GM13976 (cell line): ENCODE measurements around the gene GHR.

Experiments used
- DNase-seq: peaks from one replicate; pipeline ENCODE4 v3.0.0; 2012; ENCODE audit warnings: low spot score
- in situ Hi-C: fragments of 300-500 bp; cut with MboI; formaldehyde crosslinking; loops from one replicate; pipeline ENCODE4 v1.12.0; 2022; ENCODE audit warnings: low sequenced_read_pairs, mixed read lengths, inconsistent platforms; ENCODE audit not compliant: unreplicated experiment
- TF ChIP-seq, protein P1 (sequence below): IDR thresholded peaks from 2 replicates; pipeline ENCODE4 v1.5.1; 2012; ENCODE audit warnings: borderline replicate concordance, mild to moderate bottlenecking; ENCODE audit not compliant: insufficient read depth; ENCODE audit errors: extremely low read depth, missing control alignments, control extremely low read depth

The GHR gene

DNA sequence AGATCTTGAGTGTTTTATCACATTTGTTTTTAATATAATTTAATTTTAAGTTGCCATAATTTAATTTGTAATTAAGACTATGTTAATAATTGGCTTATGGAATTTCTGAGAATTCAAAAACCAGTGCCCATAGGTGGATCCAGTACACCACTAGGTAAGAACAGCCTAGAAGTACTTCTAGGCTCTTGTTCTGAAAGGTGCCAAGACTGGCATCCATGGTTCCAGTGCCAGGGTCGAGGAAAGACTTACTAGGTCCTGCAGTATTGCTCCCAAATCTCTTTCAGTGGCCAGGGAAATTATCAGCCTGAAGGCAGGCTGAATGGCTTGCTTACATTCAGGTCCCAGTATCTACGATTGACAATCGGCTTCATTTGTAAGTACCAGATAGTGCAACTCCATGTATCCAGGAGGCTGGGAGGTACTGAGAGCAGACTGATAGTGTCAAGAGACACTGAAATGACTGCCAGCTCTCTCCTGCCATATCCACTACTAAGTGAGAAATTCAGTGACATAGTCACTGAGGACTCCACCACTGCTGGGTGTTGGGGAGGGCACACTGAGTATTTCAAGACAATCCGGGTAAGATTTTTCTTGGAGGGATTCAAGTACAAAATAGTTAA is 174.2 kb downstream of the GHR start:
- TF ChIP-seq, protein P1, sequence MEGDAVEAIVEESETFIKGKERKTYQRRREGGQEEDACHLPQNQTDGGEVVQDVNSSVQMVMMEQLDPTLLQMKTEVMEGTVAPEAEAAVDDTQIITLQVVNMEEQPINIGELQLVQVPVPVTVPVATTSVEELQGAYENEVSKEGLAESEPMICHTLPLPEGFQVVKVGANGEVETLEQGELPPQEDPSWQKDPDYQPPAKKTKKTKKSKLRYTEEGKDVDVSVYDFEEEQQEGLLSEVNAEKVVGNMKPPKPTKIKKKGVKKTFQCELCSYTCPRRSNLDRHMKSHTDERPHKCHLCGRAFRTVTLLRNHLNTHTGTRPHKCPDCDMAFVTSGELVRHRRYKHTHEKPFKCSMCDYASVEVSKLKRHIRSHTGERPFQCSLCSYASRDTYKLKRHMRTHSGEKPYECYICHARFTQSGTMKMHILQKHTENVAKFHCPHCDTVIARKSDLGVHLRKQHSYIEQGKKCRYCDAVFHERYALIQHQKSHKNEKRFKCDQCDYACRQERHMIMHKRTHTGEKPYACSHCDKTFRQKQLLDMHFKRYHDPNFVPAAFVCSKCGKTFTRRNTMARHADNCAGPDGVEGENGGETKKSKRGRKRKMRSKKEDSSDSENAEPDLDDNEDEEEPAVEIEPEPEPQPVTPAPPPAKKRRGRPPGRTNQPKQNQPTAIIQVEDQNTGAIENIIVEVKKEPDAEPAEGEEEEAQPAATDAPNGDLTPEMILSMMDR, result no peak
- in situ Hi-C loops, result no loop called here
- DNase-seq, result no peak

DNA sequence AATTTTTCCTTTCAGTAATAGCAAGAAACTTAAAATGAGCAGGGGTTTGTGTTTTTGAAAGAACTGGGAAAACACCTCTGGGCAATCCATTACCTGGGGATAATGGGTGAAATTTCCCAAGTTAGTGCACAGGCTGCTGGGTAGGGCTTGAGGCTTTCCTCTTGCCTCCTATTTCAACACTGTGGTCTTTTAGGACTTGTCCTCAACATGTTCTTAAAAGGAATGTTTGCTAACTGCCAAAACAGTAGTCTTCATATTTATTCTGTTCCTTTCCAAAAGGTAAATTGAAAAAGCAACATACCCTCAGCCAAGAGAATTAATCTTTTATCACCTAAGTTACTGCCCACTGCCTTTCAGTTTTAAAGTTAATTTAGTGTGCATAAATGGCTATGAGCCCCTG is 175.1 kb downstream of the GHR start:
- no peak for DNase-seq
- in situ Hi-C loops, result no loop called here
- TF ChIP-seq, protein P1, result no peak

GRCh38 chr5:42599106-42599505 is 175.9 kb downstream of the GHR start:
- TF ChIP-seq, protein P1, result no peak
- in situ Hi-C loops, result no loop called here
- no peak for DNase-seq

DNA sequence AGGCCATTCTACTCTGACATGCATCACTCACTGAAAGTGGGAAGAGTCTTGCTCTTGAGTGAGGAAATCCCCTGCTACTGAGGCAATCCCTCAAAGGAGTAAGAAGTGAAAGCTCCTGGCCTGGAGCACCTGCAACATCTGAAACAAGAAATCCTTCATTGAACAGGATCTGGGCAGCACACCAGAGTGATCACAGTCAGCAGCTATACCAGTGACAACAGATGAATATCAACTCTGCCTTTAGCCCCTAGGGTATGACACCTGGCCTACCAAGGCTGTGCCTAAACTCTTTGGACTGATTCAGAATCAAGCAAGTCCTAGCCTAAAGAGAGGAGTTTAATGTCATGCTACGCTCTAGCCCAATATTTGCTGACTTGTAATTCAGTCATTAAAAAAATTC is 177.2 kb downstream of the GHR start:
- in situ Hi-C loops, result no loop called here
- DNase-seq, result no peak
- TF ChIP-seq, protein P1, result no peak

DNA sequence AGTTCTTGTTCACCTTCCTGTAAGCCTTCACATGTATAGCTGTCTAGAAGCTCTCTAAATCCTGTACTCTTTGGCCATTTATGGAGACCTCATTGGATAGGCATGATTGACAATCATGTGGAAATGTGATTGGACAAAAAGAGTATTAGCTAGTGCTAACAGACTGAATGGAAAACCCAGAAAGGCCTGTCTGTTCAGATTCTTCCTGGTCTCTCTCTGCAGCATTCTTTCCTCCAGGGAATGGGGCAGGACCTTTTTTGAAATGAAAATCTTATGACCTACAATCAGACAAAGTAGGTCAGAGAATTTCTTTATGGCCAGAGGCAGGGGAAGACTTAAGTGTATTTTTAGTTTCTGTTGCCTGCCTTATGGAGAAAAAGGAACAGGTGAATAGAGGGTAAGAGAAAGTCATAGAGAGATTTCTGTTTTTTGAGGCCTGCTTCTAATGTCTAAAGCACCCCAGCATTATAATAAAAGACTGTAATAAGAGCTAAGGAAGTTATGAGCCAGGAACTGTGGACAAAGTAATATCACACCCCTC is 181.0 kb downstream of the GHR start:
- DNase-seq, result no peak
- in situ Hi-C loops, result no loop called here
- TF ChIP-seq, protein P1, result no peak

DNA sequence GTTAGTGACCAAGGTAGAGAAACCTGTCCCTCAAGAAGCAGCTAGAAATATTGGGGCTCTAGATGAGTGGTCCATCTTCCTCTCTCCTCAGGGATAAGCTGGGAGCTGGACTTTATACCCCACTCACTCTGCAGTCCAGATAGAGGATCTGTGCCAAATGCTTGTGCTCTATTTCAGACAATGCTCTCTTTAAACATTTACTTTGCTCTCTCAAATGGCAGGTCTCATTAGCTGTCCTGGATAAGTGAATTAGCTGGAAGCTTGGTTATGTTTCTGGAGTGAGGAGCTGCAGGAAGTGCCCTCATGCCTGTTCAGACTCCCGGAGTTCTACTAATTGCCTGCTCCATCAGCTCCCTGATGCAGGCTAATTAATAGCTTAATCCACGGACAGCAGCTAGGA is 182.3 kb downstream of the GHR start:
- TF ChIP-seq, protein P1, result no peak
- in situ Hi-C loops, result no loop called here
- no peak for DNase-seq
